KMS-11 (cell line): ENCODE measurements around the gene RALGAPA1.

Experiments used
- H2AFZ ChIP-seq: fragments of 200-600 bp; sonication (generic); 2 replicates; pipeline ENCODE4 v1.6.1; 2016; ENCODE audit warnings: antibody characterized with exemption, mixed run types, low read depth
- H3K27ac ChIP-seq: fragments of 200-600 bp; sonication (generic); 2 replicates; pipeline ENCODE4 v1.6.1; 2016; ENCODE audit warnings: mild to moderate bottlenecking, mixed run types
- H3K27me3 ChIP-seq: fragments of 200-600 bp; sonication (generic); 2 replicates; pipeline ENCODE4 v1.6.1; 2017; ENCODE audit warnings: mild to moderate bottlenecking, low read depth, mixed run types, moderate library complexity; ENCODE audit not compliant: insufficient read depth
- H3K36me3 ChIP-seq: fragments of 200-600 bp; sonication (generic); 2 replicates; pipeline ENCODE4 v1.6.1; 2017; ENCODE audit warnings: mild to moderate bottlenecking, mixed run types; ENCODE audit not compliant: insufficient read depth
- H3K4me1 ChIP-seq: fragments of 200-600 bp; sonication (generic); 2 replicates; pipeline ENCODE4 v1.6.1; 2016; ENCODE audit warnings: mild to moderate bottlenecking, low read depth, mixed run types; ENCODE audit not compliant: poor library complexity, severe bottlenecking
- H3K4me2 ChIP-seq: fragments of 200-600 bp; sonication (generic); 2 replicates; pipeline ENCODE4 v1.7.0; 2016; ENCODE audit warnings: mild to moderate bottlenecking, mixed run types
- H3K4me3 ChIP-seq: fragments of 200-600 bp; sonication (generic); IDR thresholded peaks from 2 replicates; pipeline ENCODE4 v1.6.1; 2017; ENCODE audit warnings: low read depth, low read length, mixed read lengths; ENCODE audit not compliant: insufficient read depth
- H3K79me2 ChIP-seq: fragments of 200-600 bp; sonication (generic); 2 replicates; pipeline ENCODE4 v1.6.1; 2016; ENCODE audit warnings: low read depth, mixed run types; ENCODE audit not compliant: insufficient read depth
- H3K9ac ChIP-seq: fragments of 200-600 bp; sonication (generic); 2 replicates; pipeline ENCODE4 v1.6.1; 2016; ENCODE audit warnings: mild to moderate bottlenecking, mixed run types
- H4K20me1 ChIP-seq: fragments of 200-600 bp; sonication (generic); 2 replicates; pipeline ENCODE4 v1.6.1; 2016; ENCODE audit warnings: mild to moderate bottlenecking, mixed run types; ENCODE audit not compliant: insufficient read depth
- TF ChIP-seq, protein P1 (sequence below): fragments of 200-600 bp; sonication (generic); conservative IDR thresholded peaks from 2 replicates; pipeline ENCODE4 v1.6.1; 2017; ENCODE audit warnings: low read depth, mild to moderate bottlenecking, antibody characterized with exemption, low read length, moderate library complexity, mixed read lengths

The RALGAPA1 gene

DNA sequence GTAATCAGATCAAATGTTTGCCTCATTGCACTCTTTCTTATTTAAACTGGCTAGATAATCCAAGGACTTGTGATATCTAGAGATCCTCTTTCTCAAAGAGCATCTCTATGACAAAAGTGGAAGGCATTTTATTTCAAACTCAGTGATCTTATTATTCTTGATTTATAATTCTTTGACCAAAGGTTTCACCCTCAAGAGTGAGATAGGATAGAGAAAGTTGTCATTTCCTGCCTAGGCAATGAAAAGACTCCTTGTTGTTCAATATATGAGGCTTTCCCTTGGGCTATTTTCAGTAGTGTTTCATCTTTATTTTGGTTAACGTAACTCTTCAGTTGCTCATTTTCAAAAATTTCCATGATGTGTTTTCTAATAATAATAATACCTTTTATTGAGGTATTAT lies 293.2 kb downstream of the RALGAPA1 start:
- Histone ChIP-seq H3K27ac (no peak overlapping the region), H2AFZ (no peak overlapping the region), H3K36me3 (no peaks in the 10 kb centered on the region), H4K20me1 (no peaks in the 10 kb centered on the region), H3K4me1 (no peaks in the 10 kb centered on the region), H3K79me2 (no peaks in the 10 kb centered on the region), H3K27me3 (no peaks in the 10 kb centered on the region), H3K4me3 (no peak overlapping the region), H3K9ac (no peak overlapping the region), H3K4me2 (no peak overlapping the region)
- TF ChIP-seq, protein P1, sequence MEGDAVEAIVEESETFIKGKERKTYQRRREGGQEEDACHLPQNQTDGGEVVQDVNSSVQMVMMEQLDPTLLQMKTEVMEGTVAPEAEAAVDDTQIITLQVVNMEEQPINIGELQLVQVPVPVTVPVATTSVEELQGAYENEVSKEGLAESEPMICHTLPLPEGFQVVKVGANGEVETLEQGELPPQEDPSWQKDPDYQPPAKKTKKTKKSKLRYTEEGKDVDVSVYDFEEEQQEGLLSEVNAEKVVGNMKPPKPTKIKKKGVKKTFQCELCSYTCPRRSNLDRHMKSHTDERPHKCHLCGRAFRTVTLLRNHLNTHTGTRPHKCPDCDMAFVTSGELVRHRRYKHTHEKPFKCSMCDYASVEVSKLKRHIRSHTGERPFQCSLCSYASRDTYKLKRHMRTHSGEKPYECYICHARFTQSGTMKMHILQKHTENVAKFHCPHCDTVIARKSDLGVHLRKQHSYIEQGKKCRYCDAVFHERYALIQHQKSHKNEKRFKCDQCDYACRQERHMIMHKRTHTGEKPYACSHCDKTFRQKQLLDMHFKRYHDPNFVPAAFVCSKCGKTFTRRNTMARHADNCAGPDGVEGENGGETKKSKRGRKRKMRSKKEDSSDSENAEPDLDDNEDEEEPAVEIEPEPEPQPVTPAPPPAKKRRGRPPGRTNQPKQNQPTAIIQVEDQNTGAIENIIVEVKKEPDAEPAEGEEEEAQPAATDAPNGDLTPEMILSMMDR = no peak

DNA sequence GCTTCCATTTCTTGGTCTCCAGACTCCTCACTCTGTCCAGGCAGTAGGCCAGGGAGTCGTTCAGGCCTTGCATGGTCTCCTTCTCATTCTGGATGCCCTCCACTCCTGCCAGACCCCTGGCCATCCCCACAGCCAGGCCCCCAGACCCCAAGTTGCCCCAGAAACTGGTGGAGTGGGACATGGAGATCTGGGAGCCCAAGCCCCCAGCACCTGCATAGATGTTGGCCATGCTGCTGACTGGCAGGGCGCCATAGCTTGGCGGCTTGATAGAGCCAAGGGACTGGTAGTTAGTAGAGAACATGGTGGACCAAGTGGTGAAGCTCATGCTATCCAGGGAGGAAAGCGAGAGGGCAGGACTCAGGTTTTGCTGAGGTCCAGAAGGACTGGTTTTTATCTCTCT lies 296.3 kb downstream of the RALGAPA1 start:
- H3K27me3 ChIP-seq = no peaks in the 10 kb centered on the region
- no peak overlapping the region for H3K4me2 ChIP-seq
- no peak overlapping the region for H3K27ac ChIP-seq
- H3K4me1 ChIP-seq = peaks cover 4% of the 10 kb centered on the region
- no peaks in the 10 kb centered on the region for H3K79me2 ChIP-seq
- H3K36me3 ChIP-seq = no peaks in the 10 kb centered on the region
- H4K20me1 ChIP-seq = no peaks in the 10 kb centered on the region
- TF ChIP-seq, protein P1 = no peak
- no peak overlapping the region for H3K9ac ChIP-seq
- H3K4me3 ChIP-seq = no peak overlapping the region
- H2AFZ ChIP-seq = no peak overlapping the region

DNA sequence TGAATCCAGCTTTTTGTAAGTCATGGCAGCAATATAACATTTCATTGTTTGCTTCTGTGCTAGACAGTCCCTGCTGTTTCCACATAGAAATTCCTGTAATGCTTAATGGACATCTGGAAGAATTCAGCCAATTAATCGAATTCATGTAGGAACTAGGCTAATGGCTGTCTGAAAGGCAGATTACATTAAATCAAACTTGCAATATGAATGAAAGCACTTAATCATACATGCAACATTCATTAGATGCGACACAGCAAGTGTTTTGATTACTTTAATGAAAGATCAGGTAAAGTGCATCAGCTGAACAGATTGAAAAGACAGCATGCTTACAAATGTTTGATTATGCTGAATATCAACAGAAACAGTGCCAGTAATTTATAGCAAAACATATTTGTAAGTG lies 299.2 kb downstream of the RALGAPA1 start:
- Histone ChIP-seq H3K27me3 (no peaks in the 10 kb centered on the region), H2AFZ (no peak overlapping the region), H3K36me3 (no peaks in the 10 kb centered on the region), H4K20me1 (no peaks in the 10 kb centered on the region), H3K9ac (no peak overlapping the region), H3K4me1 (peaks cover 4% of the 10 kb centered on the region), H3K79me2 (no peaks in the 10 kb centered on the region), H3K4me2 (no peak overlapping the region), H3K4me3 (no peak overlapping the region), H3K27ac (no peak overlapping the region)
- TF ChIP-seq, protein P1 = no peak

DNA sequence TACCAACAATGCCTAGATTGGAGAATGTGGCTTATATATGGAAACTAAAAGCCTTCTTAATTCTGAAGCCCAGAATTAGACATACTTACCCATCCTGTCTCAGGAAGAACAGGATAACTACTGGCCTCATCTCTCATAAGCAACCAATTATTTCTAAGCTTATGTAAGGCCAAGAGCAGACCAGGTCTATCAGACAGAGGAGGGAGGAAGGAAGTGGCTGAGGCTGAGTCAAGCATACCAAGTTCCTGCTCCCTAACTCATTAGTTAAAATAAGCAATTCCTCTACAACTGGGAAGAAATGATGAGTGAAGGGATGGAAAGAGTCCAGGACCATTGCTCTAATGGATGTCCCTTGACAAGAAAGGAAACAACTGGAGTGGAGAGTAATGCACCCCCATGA lies 302.2 kb downstream of the RALGAPA1 start:
- Histone ChIP-seq H3K4me3 (no peak overlapping the region), H3K4me2 (no peak overlapping the region), H3K27me3 (no peaks in the 10 kb centered on the region), H3K27ac (no peak overlapping the region), H3K9ac (no peak overlapping the region), H3K79me2 (no peaks in the 10 kb centered on the region), H3K4me1 (peaks cover 4% of the 10 kb centered on the region), H3K36me3 (no peaks in the 10 kb centered on the region), H4K20me1 (no peaks in the 10 kb centered on the region), H2AFZ (no peak overlapping the region)
- TF ChIP-seq, protein P1 = no peak
